ENCODE results near the gene KCNIP1.

The KCNIP1 gene

DNA sequence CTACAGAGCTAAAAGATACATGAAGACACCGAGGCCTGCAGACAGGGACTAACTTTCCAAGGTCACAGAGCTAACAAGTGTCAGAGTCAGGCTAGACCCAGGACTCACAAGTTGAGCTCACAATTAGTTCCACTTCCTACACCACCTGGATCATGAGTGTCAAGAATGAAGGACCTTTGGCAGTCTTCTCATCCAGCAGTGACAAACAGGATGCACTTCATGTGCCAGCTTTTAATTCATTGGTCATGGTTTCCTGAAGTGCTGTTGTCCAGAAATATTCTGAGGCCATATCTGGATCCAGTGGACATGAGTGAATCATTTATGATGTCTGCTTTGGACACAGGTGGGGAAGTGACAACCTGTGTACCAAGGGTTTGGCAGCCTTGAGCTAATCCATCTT, 77.4 kb downstream of the KCNIP1 start:
- WGBS, 2 donors (ENCODE audit: extremely low coverage in 2 of 2, insufficient read length in 2 of 2, insufficient replicate concordance in 1 of 2) = no CpG with 5 or more reads among the region's 1 CpG
- no peak for DNase-seq (ENCODE audit: low spot score)

DNA sequence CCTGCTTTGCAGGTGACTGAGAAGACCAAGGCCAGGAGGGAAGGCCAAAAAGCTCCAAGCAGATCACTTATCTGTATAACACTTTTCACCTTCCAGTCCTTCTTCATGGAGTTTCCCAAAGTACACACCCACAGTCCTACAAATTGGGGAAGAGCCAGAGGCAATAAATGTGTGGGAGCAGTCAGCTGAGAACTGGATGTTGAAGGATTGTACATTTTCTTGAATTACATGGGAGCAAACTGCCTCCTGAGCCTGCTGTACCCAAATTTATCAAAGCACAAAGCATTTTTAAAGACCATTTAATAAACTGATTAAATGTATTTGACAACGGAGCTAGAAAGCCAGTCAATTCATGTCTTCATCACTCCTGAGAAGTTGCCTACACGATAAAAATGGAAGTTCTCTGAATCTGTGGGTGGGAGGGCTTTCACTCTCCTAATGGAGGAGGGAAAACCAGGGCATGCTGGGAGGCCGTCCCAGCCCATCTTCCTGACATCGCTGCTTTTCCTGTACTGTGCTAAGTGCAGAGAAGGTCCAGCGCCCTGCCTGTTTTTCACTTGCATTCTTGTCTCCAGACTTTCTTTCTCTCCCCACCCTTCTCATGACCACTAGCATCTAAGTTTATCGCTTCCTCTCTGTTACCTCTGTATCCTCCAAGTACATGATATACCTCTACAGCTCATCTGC, 79.0 kb downstream of the KCNIP1 start:
- H4K91ac ChIP-seq (ENCODE audit: low read depth, low read length, poor library complexity) = no peak overlapping the region
- no peak overlapping the region for H3K4ac ChIP-seq (ENCODE audit: low read length)
- H3K4me2 ChIP-seq (ENCODE audit: insufficient read depth, low read length, poor library complexity, severe bottlenecking) = no peak overlapping the region
- H3K23ac ChIP-seq (ENCODE audit: low read depth, low read length, poor library complexity) = no peak overlapping the region
- WGBS, 2 donors (ENCODE audit: extremely low coverage in 2 of 2, insufficient read length in 2 of 2, insufficient replicate concordance in 1 of 2) = no CpG with 5 or more reads among the region's 6 CpGs
- H3K27me3 ChIP-seq (ENCODE audit: control insufficient read depth in 3 of 3, insufficient read depth in 3 of 3, low read depth in 1 of 3, low read length in 3 of 3) = no peaks in the 10 kb centered on the region
- no peak overlapping the region for H2AK5ac ChIP-seq (ENCODE audit: low read depth, low read length)
- H2BK5ac ChIP-seq (ENCODE audit: low read length) = no peak overlapping the region
- DNase-seq (ENCODE audit: low spot score) = no peak
- no peak overlapping the region for H2AFZ ChIP-seq (ENCODE audit: low read length)
- H2BK15ac ChIP-seq (ENCODE audit: low read length) = no peak overlapping the region
- H3K18ac ChIP-seq (ENCODE audit: low read length) = no peak overlapping the region
- no peak overlapping the region for H2BK120ac ChIP-seq (ENCODE audit: low read depth, low read length)
- H3K9me3 ChIP-seq (replicated peaks in 1 of 2; ENCODE audit: control insufficient read depth in 2 of 2, insufficient read depth in 1 of 2, low read depth in 1 of 2, low read length in 2 of 2) = no peaks in the 10 kb centered on the region
- H3K36me3 ChIP-seq (replicated peaks in 1 of 2; ENCODE audit: control insufficient read depth in 2 of 2, insufficient read depth in 2 of 2, low read length in 2 of 2) = peaks cover 0 to 1% of the 10 kb centered on the region in 2 donors
- H3K4me1 ChIP-seq (ENCODE audit: control insufficient read depth in 2 of 2, insufficient read depth in 1 of 2, low read depth in 1 of 2, low read length in 2 of 2) = peaks cover 0 to 7% of the 10 kb centered on the region in 2 donors
- no peak overlapping the region for H2BK12ac ChIP-seq (ENCODE audit: low read length)
- no peak overlapping the region for H3K14ac ChIP-seq (ENCODE audit: low read length)
- H3K4me3 ChIP-seq (ENCODE audit: low read length in 2 of 2) = no peak overlapping the region
- H3K79me1 ChIP-seq (ENCODE audit: low read depth, low read length) = no peaks in the 10 kb centered on the region
- no peak overlapping the region for H3K27ac ChIP-seq (replicated peaks; ENCODE audit: low read length)
- no peak overlapping the region for H3K9ac ChIP-seq (ENCODE audit: low read depth, low read length, poor library complexity)
- no peak overlapping the region for H4K8ac ChIP-seq (ENCODE audit: low read depth, low read length)

More for the DNA sequence above, 77.4 kb downstream of the KCNIP1 start:
- Histone ChIP-seq H4K8ac (ENCODE audit: low read depth, low read length) (no peak overlapping the region), H3K36me3 (replicated peaks in 1 of 2; ENCODE audit: control insufficient read depth in 2 of 2, insufficient read depth in 2 of 2, low read length in 2 of 2) (peaks cover 0 to 1% of the 10 kb centered on the region in 2 donors), H3K14ac (ENCODE audit: low read length) (no peak overlapping the region), H3K27me3 (ENCODE audit: control insufficient read depth in 3 of 3, insufficient read depth in 3 of 3, low read depth in 1 of 3, low read length in 3 of 3) (no peaks in the 10 kb centered on the region), H2BK120ac (ENCODE audit: low read depth, low read length) (no peak overlapping the region), H4K91ac (ENCODE audit: low read depth, low read length, poor library complexity) (no peak overlapping the region), H3K23ac (ENCODE audit: low read depth, low read length, poor library complexity) (no peak overlapping the region), H2AFZ (ENCODE audit: low read length) (no peak overlapping the region), H2BK15ac (ENCODE audit: low read length) (no peak overlapping the region), H3K9me3 (replicated peaks in 1 of 2; ENCODE audit: control insufficient read depth in 2 of 2, insufficient read depth in 1 of 2, low read depth in 1 of 2, low read length in 2 of 2) (no peaks in the 10 kb centered on the region), H3K4me1 (ENCODE audit: control insufficient read depth in 2 of 2, insufficient read depth in 1 of 2, low read depth in 1 of 2, low read length in 2 of 2) (peaks cover 0 to 7% of the 10 kb centered on the region in 2 donors), H3K4ac (ENCODE audit: low read length) (no peak overlapping the region), H3K9ac (ENCODE audit: low read depth, low read length, poor library complexity) (no peak overlapping the region), H3K4me2 (ENCODE audit: insufficient read depth, low read length, poor library complexity, severe bottlenecking) (no peak overlapping the region), H3K4me3 (ENCODE audit: low read length in 2 of 2) (no peak overlapping the region), H2AK5ac (ENCODE audit: low read depth, low read length) (no peak overlapping the region), H3K18ac (ENCODE audit: low read length) (no peak overlapping the region), H3K27ac (replicated peaks; ENCODE audit: low read length) (no peak overlapping the region), H3K79me1 (ENCODE audit: low read depth, low read length) (no peaks in the 10 kb centered on the region), H2BK12ac (ENCODE audit: low read length) (no peak overlapping the region), H2BK5ac (ENCODE audit: low read length) (no peak overlapping the region)

DNA sequence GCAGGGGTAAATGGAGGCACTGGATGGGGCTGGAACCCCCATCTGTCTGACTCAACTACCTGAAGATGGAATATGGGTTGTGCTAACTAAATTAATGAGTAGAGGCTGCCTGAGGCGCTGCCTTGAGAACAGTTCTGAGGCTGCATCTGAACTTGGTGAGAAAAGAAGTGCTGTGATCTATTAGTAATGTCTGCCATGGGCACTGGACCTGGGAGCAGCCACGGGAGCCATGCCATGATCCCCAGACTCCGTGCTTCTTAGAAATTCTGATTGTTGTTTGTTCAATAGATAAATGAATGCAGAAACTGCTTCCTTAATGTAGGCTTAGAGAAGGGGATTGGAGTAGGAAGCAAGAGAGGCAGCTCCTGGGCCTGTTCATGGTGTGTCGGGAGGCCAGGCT, 80.2 kb downstream of the KCNIP1 start:
- Histone ChIP-seq H2BK120ac (ENCODE audit: low read depth, low read length) (no peak overlapping the region), H4K91ac (ENCODE audit: low read depth, low read length, poor library complexity) (peak overlapping the region; percentile 58), H3K23ac (ENCODE audit: low read depth, low read length, poor library complexity) (no peak overlapping the region), H3K4me1 (ENCODE audit: control insufficient read depth in 2 of 2, insufficient read depth in 1 of 2, low read depth in 1 of 2, low read length in 2 of 2) (peaks cover 0 to 7% of the 10 kb centered on the region in 2 donors), H2AFZ (ENCODE audit: low read length) (no peak overlapping the region), H2BK15ac (ENCODE audit: low read length) (no peak overlapping the region), H3K4ac (ENCODE audit: low read length) (no peak overlapping the region), H3K9ac (ENCODE audit: low read depth, low read length, poor library complexity) (no peak overlapping the region), H3K79me1 (ENCODE audit: low read depth, low read length) (no peaks in the 10 kb centered on the region), H3K14ac (ENCODE audit: low read length) (no peak overlapping the region), H3K18ac (ENCODE audit: low read length) (no peak overlapping the region), H3K27me3 (ENCODE audit: control insufficient read depth in 3 of 3, insufficient read depth in 3 of 3, low read depth in 1 of 3, low read length in 3 of 3) (no peaks in the 10 kb centered on the region), H3K9me3 (replicated peaks in 1 of 2; ENCODE audit: control insufficient read depth in 2 of 2, insufficient read depth in 1 of 2, low read depth in 1 of 2, low read length in 2 of 2) (no peaks in the 10 kb centered on the region), H3K36me3 (replicated peaks in 1 of 2; ENCODE audit: control insufficient read depth in 2 of 2, insufficient read depth in 2 of 2, low read length in 2 of 2) (peaks cover 0 to 1% of the 10 kb centered on the region in 2 donors), H2BK5ac (ENCODE audit: low read length) (no peak overlapping the region), H2BK12ac (ENCODE audit: low read length) (no peak overlapping the region), H4K8ac (ENCODE audit: low read depth, low read length) (no peak overlapping the region), H3K4me3 (ENCODE audit: low read length in 2 of 2) (no peak overlapping the region), H3K27ac (replicated peaks; ENCODE audit: low read length) (no peak overlapping the region), H3K4me2 (ENCODE audit: insufficient read depth, low read length, poor library complexity, severe bottlenecking) (no peak overlapping the region), H2AK5ac (ENCODE audit: low read depth, low read length) (no peak overlapping the region)
- no peak for DNase-seq (ENCODE audit: low spot score)
- no CpG with 5 or more reads among the region's 4 CpGs for WGBS, 2 donors (ENCODE audit: extremely low coverage in 2 of 2, insufficient read length in 2 of 2, insufficient replicate concordance in 1 of 2)

- Histone ChIP-seq H3K18ac (ENCODE audit: low read length) (no peak overlapping the region), H3K4ac (ENCODE audit: low read length) (no peak overlapping the region), H4K8ac (ENCODE audit: low read depth, low read length) (no peak overlapping the region), H3K4me2 (ENCODE audit: insufficient read depth, low read length, poor library complexity, severe bottlenecking) (no peak overlapping the region), H2AK5ac (ENCODE audit: low read depth, low read length) (no peak overlapping the region), H3K4me3 (ENCODE audit: low read length in 2 of 2) (no peak overlapping the region), H2BK5ac (ENCODE audit: low read length) (no peak overlapping the region), H3K4me1 (ENCODE audit: control insufficient read depth in 2 of 2, insufficient read depth in 1 of 2, low read depth in 1 of 2, low read length in 2 of 2) (peaks cover 0 to 4% of the 10 kb centered on the region in 2 donors), H3K27ac (replicated peaks; ENCODE audit: low read length) (no peak overlapping the region), H4K91ac (ENCODE audit: low read depth, low read length, poor library complexity) (peak overlapping the region; percentile 58), H2AFZ (ENCODE audit: low read length) (no peak overlapping the region), H3K14ac (ENCODE audit: low read length) (no peak overlapping the region), H2BK12ac (ENCODE audit: low read length) (no peak overlapping the region), H3K79me1 (ENCODE audit: low read depth, low read length) (no peaks in the 10 kb centered on the region), H3K23ac (ENCODE audit: low read depth, low read length, poor library complexity) (no peak overlapping the region), H3K9me3 (replicated peaks in 1 of 2; ENCODE audit: control insufficient read depth in 2 of 2, insufficient read depth in 1 of 2, low read depth in 1 of 2, low read length in 2 of 2) (no peaks in the 10 kb centered on the region), H2BK120ac (ENCODE audit: low read depth, low read length) (no peak overlapping the region), H3K9ac (ENCODE audit: low read depth, low read length, poor library complexity) (no peak overlapping the region), H2BK15ac (ENCODE audit: low read length) (no peak overlapping the region), H3K27me3 (ENCODE audit: control insufficient read depth in 3 of 3, insufficient read depth in 3 of 3, low read depth in 1 of 3, low read length in 3 of 3) (no peaks in the 10 kb centered on the region), H3K36me3 (replicated peaks in 1 of 2; ENCODE audit: control insufficient read depth in 2 of 2, insufficient read depth in 2 of 2, low read length in 2 of 2) (peaks cover 0 to 1% of the 10 kb centered on the region in 2 donors)
- no CpG with 5 or more reads among the region's 7 CpGs for WGBS, 2 donors (ENCODE audit: extremely low coverage in 2 of 2, insufficient read length in 2 of 2, insufficient replicate concordance in 1 of 2)
- no peak for DNase-seq (ENCODE audit: low spot score)
Measured at GRCh38 chr5:170584450-170585058, 80.7 kb downstream of the KCNIP1 start.

All from neuronal stem cell (in vitro differentiated cells).